Measurements from ENCODE around the gene RBBP8NL.

Gene RBBP8NL

GRCh38 chr20:62473717-62474603, 46.6 kb upstream of the RBBP8NL start:
- TF ChIP-seq CTCF (IDR thresholded peaks at IDR 0.05; ENCODE audit: borderline replicate concordance, insufficient read depth, low read depth, low read length), result no peak
- H3K4me3 ChIP-seq (ENCODE audit: low read depth, low read length), result no peak overlapping the region

- no peak for TF ChIP-seq CTCF (IDR thresholded peaks at IDR 0.05; ENCODE audit: borderline replicate concordance, insufficient read depth, low read depth, low read length)
- no peak overlapping the region for H3K4me3 ChIP-seq (ENCODE audit: low read depth, low read length)
These were observed 45.7 kb upstream of the RBBP8NL start for GRCh38 chr20:62472941-62473585.

GRCh38 chr20:62472138-62472940, 45.0 kb upstream of the RBBP8NL start:
- no peak for TF ChIP-seq CTCF (IDR thresholded peaks at IDR 0.05; ENCODE audit: borderline replicate concordance, insufficient read depth, low read depth, low read length)
- H3K4me3 ChIP-seq (ENCODE audit: low read depth, low read length), result no peak overlapping the region

GRCh38 chr20:62470459-62470858, 43.1 kb upstream of the RBBP8NL start:
- no peak for TF ChIP-seq CTCF (IDR thresholded peaks at IDR 0.05; ENCODE audit: borderline replicate concordance, insufficient read depth, low read depth, low read length)
- no peak overlapping the region for H3K4me3 ChIP-seq (ENCODE audit: low read depth, low read length)

- no peak overlapping the region for H3K4me3 ChIP-seq (ENCODE audit: low read depth, low read length)
- no peak for TF ChIP-seq CTCF (IDR thresholded peaks at IDR 0.05; ENCODE audit: borderline replicate concordance, insufficient read depth, low read depth, low read length)
These were observed 42.7 kb upstream of the RBBP8NL start for GRCh38 chr20:62470001-62470400.

- no peak for TF ChIP-seq CTCF (IDR thresholded peaks at IDR 0.05; ENCODE audit: borderline replicate concordance, insufficient read depth, low read depth, low read length)
- H3K4me3 ChIP-seq (ENCODE audit: low read depth, low read length), result no peak overlapping the region
These were observed 42.0 kb upstream of the RBBP8NL start for GRCh38 chr20:62469352-62469751.

Measured in GM12875 (cell line).